HUES48 (cell line): Measurements from ENCODE around the gene ZBTB42.

Source experiments
- H3K27ac ChIP-seq: one replicate; pipeline ENCODE4 v1.7.0; 2013; ENCODE audit warnings: low read depth, low read length, inconsistent platforms
- H3K27me3 ChIP-seq: 2 replicates; pipeline ENCODE4 v1.6.1; 2013; ENCODE audit warnings: mild to moderate bottlenecking, low read length; ENCODE audit not compliant: control insufficient read depth, insufficient read depth
- H3K36me3 ChIP-seq: 2 replicates; pipeline ENCODE4 v1.6.1; 2013; ENCODE audit warnings: low read length; ENCODE audit not compliant: control insufficient read depth, insufficient read depth
- H3K4me1 ChIP-seq: 2 replicates; pipeline ENCODE4 v1.6.1; 2013; ENCODE audit warnings: mild to moderate bottlenecking, low read length; ENCODE audit not compliant: control insufficient read depth, insufficient read depth
- H3K4me3 ChIP-seq: 2 replicates; pipeline ENCODE4 v1.5.1; 2013; ENCODE audit warnings: mild to moderate bottlenecking, low read depth, low read length
- H3K9ac ChIP-seq: 2 replicates; pipeline ENCODE4 v1.6.1; 2013; ENCODE audit warnings: mild to moderate bottlenecking, low read depth, low read length, moderate library complexity
- H3K9me3 ChIP-seq: 2 replicates; pipeline ENCODE4 v1.6.1; 2013; ENCODE audit warnings: low read length; ENCODE audit not compliant: control insufficient read depth, insufficient read depth

The ZBTB42 gene

DNA sequence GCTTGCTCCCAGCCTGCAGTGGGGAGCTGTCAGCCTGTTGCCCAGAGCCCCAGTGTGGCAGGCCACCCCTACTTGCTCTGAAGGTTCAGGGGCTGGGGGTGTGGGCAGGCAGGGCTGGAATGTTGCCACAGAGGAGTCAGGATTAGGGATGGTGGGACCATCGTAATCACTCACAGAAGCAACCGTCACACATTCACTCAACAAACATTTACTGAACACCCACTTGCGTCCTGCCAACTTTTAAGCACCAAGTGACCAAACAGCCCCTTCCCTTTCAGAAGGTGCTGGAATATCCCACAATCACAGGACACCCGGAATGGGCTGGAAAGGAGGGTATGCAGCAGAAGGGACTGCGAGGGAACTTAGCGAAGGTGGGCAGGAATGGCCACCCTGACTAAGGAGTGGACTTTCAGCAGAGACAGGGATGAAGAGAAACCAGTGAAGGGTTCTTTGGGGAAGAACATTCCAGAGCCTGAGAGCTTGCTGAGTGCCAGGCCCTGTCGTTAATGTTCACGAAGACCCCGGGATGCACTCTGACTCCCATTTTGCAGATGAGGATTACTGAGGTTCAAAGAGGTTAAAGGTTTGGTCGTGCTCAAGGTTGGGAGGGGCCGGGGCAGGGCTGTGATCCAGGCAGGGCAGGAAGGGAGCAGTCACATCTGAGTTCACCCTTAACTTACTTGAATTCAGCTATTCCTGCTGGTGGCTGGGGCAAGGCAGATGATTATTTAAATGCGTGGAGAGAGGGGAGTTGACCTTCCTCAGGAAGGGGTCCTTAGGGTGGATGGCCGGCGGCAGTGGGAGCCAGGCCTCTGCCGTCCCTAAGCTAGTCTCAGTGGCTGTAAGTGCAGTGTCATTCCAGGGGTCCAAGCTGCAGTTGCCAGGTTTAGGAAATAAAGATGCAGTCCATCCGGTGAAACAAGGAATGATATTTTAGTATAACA is 2.3 kb upstream of the ZBTB42 start:
- no peak overlapping the region for H3K4me3 ChIP-seq
- peaks cover 59% of the 10 kb centered on the region for H3K27me3 ChIP-seq
- H3K4me1 ChIP-seq: peaks cover 31% of the 10 kb centered on the region

DNA sequence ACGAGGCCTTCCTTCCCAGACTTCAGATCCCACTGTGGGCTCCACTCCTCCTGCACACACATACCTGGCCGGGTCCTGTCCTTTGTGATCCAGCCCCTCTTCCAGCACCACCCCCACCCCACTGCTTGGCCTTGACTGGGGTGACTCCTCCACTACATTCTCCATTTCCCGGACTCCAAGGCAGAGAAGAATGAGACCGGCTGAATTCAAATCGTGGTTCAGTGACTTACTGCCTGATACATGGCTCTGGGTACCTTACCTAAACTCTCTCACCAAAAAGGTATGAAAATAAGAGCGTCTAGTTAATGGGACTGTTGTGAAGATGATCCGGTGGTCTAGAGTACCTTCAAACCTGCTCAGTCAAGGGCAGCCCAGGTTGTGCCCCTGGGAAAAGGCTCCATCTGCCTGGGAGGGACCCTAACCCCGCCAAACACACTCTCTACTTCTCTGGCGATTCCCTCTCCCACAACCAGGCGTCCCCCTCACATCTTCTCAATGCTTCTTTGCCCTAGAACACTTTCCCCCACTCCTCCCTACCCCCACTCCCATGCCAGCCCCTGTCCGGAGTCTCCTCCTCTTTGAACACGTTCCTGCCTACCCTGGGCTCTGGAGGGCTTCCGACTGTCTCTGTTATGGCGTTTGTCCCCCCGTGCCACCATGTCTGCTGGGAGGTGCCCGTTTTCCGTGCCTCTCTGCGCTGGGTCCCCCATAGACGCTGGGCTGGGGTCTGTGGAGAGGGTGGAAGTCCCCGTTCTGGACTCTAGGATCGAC is 1.5 kb upstream of the ZBTB42 start:
- peak overlapping the region; percentile 21; the same call in 1 of the 2 replicates for H3K9ac ChIP-seq
- peaks cover 24% of the 10 kb centered on the region for H3K4me1 ChIP-seq
- H3K4me3 ChIP-seq: peak overlapping the region; percentile 81
- H3K27ac ChIP-seq: peak overlapping the region; percentile 66
- H3K27me3 ChIP-seq: peaks cover 59% of the 10 kb centered on the region
- no peaks in the 10 kb centered on the region for H3K9me3 ChIP-seq
- no peaks in the 10 kb centered on the region for H3K36me3 ChIP-seq

More for the DNA sequence above, 2.3 kb upstream of the ZBTB42 start:
- no peaks in the 10 kb centered on the region for H3K9me3 ChIP-seq
- no peak overlapping the region for H3K27ac ChIP-seq
- no peaks in the 10 kb centered on the region for H3K36me3 ChIP-seq
- H3K9ac ChIP-seq: no peak overlapping the region

DNA sequence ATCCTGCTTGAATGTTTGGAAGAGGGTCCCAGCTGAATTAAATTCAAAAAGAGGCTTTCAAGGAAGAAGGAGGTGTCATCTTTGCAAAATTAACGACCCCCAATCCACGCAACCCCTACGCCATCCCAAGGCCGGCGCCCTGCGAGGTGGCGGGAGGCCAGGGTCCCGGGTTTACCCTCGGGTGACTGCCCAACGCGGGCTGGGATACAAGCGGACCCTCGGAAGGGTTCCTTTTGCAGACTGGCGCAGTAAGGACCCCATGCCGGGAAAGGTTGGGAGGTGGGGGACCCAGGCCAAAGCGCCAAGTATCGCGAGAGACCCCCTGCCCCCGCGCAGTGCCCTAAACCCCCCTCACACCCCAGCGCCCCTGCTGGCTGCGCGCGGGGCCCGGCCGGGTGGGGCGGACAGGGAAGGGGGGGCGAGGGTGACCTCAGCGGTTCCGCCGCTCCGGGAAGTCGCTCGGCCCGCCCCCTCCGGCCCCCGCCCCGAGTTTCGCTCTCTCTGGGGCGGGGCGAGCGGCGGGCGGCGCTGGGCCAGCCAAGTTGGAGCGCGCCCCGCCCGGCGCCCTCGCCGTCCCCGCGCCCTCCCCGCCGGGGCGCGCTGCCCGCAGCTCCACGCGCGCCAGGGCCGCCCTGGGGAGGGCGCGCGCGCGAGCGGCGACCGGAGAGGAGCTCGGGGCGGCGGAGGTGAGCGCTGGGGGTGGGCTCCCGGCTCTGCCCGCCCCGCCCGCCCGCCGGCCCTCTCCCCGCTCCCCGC is 708 bp upstream of the ZBTB42 start:
- Histone ChIP-seq H3K9ac (peak overlapping the region; percentile 21; the same call in 1 of the 2 replicates), H3K36me3 (no peaks in the 10 kb centered on the region), H3K27me3 (peaks cover 59% of the 10 kb centered on the region), H3K4me3 (peak overlapping the region; percentile 81), H3K27ac (peak overlapping the region; percentile 66), H3K4me1 (peaks cover 23% of the 10 kb centered on the region; the same call in 1 of the 2 replicates), H3K9me3 (no peaks in the 10 kb centered on the region)

DNA sequence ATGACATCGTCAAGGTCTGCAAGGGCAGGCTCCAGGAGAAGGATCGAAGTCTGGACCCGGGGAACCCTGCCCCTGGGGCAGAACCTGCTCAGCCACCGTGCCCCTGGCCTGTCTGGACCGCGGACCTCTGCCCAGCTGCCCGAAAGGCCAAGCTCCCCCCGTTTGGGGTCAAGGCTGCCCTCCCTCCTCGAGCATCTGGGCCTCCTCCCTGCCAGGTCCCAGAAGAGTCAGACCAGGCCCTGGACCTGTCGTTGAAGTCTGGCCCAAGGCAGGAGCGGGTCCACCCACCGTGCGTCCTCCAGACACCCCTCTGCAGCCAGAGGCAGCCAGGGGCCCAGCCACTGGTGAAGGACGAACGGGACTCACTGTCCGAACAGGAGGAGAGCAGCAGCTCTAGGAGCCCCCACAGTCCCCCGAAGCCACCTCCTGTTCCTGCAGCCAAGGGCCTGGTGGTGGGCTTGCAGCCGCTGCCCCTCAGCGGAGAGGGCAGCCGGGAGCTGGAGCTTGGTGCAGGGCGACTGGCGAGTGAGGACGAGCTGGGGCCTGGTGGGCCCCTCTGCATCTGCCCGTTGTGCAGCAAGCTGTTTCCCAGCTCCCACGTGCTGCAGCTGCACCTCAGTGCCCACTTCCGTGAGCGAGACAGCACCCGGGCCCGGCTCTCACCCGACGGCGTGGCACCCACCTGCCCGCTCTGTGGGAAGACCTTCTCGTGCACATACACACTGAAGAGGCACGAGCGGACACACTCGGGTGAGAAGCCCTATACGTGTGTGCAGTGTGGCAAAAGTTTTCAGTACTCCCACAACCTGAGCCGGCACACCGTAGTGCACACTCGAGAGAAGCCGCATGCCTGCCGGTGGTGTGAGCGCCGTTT is 856 bp downstream of the ZBTB42 start:
- Histone ChIP-seq H3K4me3 (peak overlapping the region; percentile 81), H3K4me1 (peaks cover 16% of the 10 kb centered on the region; the same call in 1 of the 2 replicates), H3K9ac (no peak overlapping the region), H3K36me3 (no peaks in the 10 kb centered on the region), H3K27ac (no peak overlapping the region), H3K27me3 (peaks cover 51% of the 10 kb centered on the region), H3K9me3 (no peaks in the 10 kb centered on the region)

DNA sequence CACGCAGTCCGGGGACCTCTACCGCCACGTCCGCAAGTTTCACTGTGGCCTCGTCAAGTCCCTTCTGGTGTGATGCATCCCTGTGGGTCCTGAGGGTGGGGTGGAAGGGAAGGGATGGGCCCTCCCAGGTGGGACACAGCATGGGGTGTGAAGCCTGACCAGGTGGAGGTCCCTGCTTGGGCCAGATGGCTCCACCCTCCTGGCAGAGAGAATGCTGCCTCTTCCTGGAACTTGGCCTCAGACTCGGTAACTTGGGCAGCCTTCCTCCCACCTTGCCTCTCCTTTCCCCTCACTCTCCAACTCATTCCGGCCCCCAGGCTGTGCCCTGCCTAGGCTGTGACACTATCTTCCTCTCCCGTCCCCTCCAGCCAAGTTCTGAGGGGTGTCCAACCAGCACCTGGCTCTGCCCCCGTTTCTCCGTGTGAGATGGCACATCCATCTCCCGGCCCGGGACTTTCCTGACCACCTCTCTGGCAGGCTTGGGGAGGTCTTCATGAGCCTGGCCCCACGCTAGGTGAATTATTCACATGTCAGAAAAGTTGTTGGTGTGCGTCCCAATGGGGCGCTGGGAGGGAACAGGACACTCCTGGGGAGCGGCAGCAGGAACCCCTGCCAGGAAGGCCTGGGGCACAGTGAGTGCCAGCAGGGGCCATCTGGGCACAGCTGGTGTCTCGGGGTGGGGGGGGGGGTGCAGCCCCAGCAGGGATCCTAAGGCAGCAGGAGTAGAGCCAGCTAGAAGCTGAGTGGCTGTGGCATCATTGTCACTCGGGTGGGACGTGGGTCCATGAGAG is 1.7 kb downstream of the ZBTB42 start:
- H3K27ac ChIP-seq: no peak overlapping the region
- H3K9ac ChIP-seq: no peak overlapping the region
- H3K27me3 ChIP-seq: peaks cover 43% of the 10 kb centered on the region
- H3K36me3 ChIP-seq: no peaks in the 10 kb centered on the region
- H3K9me3 ChIP-seq: no peaks in the 10 kb centered on the region
- no peak overlapping the region for H3K4me3 ChIP-seq
- H3K4me1 ChIP-seq: peaks cover 9% of the 10 kb centered on the region; the same call in 1 of the 2 replicates

DNA sequence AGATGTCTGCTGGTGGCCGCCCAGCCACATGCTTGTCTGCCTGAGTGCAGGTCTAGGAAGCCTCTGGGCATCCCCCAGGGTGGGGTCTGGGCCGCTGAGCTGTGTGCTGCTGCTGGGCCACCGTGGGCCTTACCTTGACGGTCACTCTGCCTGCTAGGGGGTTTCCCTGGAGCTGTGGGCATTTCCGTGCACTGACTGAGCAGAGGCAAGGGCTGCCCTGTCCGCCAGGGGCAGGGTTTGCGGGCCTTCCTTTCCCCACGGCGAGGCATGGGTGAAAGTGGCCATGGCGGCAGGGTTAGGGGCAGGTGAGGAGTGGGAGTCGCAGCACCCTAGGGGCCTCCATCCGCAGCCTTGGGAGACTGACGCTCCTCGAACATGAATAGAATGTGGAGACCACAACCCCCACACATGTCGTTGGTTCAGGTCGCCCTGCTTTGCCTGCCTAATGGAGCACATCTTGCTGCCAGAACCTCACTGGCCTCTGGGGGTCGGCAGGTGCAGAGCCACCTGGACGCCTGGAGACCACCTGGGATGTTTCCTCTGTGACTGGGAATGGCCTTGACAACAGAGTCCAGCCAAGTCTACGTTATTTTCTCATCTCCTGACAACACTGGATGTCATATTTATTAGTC is 2.5 kb downstream of the ZBTB42 start:
- H3K4me1 ChIP-seq: peaks cover 9% of the 10 kb centered on the region; the same call in 1 of the 2 replicates
- H3K36me3 ChIP-seq: no peaks in the 10 kb centered on the region
- no peak overlapping the region for H3K27ac ChIP-seq
- H3K9me3 ChIP-seq: no peaks in the 10 kb centered on the region
- no peak overlapping the region for H3K9ac ChIP-seq
- peaks cover 35% of the 10 kb centered on the region for H3K27me3 ChIP-seq
- no peak overlapping the region for H3K4me3 ChIP-seq

DNA sequence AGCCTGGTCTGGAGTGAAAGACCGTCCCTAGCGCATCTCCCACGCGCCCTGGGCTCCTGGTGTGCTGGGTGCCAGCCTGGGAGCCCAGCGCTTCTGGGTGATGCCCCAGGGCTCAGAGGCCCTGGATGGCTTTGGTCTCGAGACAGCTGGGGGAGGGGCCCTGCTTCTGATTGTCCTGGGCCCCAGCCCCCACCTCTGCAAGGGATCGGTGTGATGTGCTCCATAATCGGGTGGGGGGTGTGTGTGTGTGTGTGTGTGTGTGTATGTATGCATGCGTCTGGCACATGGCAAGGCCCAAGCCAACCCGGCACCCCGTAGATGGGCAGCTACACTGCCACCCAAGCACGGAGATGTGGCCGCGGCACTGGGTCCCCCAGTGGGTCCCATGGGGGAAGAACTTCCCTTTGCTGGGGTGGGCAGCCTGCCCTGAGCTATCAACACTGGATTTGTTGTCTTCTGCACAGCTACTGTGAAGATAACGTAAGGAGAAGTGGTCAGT is 3.1 kb downstream of the ZBTB42 start:
- peaks cover 9% of the 10 kb centered on the region; the same call in 1 of the 2 replicates for H3K4me1 ChIP-seq
- H3K27ac ChIP-seq: no peak overlapping the region
- no peaks in the 10 kb centered on the region for H3K36me3 ChIP-seq
- H3K4me3 ChIP-seq: no peak overlapping the region
- peaks cover 29% of the 10 kb centered on the region for H3K27me3 ChIP-seq
- no peaks in the 10 kb centered on the region for H3K9me3 ChIP-seq
- no peak overlapping the region for H3K9ac ChIP-seq

DNA sequence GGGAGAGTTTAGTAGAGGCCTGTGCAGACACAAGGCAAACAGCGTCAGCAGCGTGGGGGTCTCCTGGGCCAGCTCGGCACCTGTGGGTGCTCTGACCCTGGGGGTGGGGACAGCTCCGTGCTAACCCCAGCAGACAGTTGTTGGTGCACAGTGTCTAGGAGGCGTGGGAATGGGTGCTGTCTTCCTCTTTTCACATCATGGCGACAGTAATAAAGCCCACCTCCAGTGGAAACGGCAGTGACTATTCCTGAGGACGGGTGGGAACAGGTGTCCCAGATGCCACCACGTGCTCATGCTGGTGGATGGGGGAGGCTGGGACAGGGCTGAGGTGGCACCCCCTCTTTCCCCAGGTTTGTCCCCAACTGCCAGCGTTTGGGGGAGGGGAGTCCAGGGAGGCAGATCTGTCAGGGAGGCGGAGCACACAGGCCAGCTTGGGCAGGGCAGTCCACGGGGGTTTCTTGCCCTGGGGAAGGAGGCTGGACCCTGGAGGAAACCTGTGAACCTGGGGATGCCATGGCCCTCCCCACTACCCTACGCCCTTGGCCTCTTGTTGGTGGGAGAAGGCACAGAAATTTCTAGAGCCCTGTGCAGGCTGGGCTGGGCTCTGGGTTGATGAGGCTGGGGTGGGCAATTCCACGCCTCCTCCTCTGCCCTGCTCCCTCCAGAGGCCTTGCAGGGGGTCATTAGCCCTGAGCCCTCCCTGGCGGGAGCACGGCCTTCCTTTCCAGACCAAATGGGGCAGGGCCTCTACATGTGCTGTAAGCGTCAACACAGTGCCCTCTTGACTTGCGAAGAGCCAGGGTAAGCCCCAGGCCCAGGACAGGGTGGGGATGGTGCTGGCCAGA is 3.8 kb downstream of the ZBTB42 start:
- H3K4me3 ChIP-seq: no peak overlapping the region
- no peak overlapping the region for H3K27ac ChIP-seq
- no peaks in the 10 kb centered on the region for H3K9me3 ChIP-seq
- H3K36me3 ChIP-seq: no peaks in the 10 kb centered on the region
- peaks cover 4% of the 10 kb centered on the region; the same call in 1 of the 2 replicates for H3K4me1 ChIP-seq
- no peak overlapping the region for H3K9ac ChIP-seq
- H3K27me3 ChIP-seq: peaks cover 23% of the 10 kb centered on the region
